ENCODE measurements around the gene CTXND1.

Gene CTXND1

DNA sequence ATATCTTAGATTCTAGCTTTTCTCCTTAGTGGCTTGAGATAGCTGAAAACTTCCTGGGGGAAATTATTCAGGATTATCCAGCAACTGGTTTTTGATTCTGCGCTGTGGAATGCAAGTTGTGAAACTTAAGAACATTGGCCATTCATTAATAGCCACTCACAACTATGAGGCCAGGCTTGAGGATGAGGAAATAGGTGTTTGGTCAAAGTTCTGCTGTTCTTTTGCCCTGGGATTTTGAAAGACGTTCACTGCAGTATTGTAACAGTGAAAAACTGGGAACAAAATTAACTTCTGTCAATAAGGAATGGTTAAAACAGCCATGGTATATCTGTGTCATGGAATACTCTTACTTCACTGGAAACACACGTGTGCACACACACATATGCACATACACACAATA is 44.1 kb downstream of the CTXND1 start:
- Mint-ChIP-seq H3K36me3 (ENCODE audit: low read depth) (no peaks in the 10 kb centered on the region), H3K27ac (no peak overlapping the region), H3K4me1 (ENCODE audit: low read depth) (no peaks in the 10 kb centered on the region), H3K9me3 (no peaks in the 10 kb centered on the region), H3K4me3 (no peak overlapping the region), H3K27me3 (peaks cover 30% of the 10 kb centered on the region)

DNA sequence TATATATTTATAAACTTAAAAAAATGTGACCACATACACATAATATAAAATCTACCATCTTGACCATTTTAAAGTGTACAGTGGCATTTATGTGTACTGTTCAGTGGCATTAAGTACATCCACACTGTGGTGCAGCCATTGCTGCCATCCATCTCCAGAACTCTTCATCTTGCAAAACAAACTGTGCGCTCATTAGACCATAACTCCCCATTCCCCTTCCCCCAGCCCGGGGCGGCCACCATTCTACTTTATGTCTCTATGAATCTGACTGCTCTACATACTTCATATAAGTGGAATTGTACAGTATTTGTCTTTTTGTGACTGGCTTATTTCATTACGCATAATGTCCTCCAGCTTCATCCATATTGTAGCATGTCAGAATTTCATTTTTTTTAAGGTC is 47.8 kb downstream of the CTXND1 start:
- Mint-ChIP-seq H3K4me1 (ENCODE audit: low read depth) (no peaks in the 10 kb centered on the region), H3K27ac (no peak overlapping the region), H3K9me3 (no peaks in the 10 kb centered on the region), H3K36me3 (ENCODE audit: low read depth) (no peaks in the 10 kb centered on the region), H3K27me3 (peaks cover 26% of the 10 kb centered on the region), H3K4me3 (no peak overlapping the region)

DNA sequence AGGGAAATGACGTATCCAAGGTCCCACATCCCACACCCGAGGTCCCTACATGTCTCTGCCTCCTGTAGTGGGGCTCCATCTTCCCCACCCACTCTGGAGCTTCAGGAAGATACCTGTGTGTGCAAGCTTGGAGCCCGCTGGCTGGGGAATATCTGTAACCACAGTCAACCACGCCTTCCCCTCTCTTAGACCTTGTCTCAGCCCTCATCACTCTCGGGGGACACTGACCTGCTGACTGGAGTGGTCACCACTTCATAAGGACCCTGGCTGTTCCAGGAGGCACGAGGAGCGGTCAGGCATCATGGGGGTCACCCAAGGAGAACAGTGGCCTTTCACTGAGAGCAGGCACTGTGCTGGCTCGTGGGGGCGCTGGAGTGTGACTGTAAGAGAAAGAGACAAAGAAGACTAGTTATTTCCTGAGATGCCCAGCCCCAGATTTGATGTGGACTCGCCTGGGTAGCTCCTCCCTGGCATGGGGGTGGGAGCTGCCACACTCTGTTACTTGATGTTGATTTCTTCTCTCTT is 48.6 kb downstream of the CTXND1 start:
- H3K36me3 Mint-ChIP-seq (ENCODE audit: low read depth) = no peaks in the 10 kb centered on the region
- no peak overlapping the region for H3K4me3 Mint-ChIP-seq
- no peaks in the 10 kb centered on the region for H3K4me1 Mint-ChIP-seq (ENCODE audit: low read depth)
- no peaks in the 10 kb centered on the region for H3K9me3 Mint-ChIP-seq
- H3K27me3 Mint-ChIP-seq = peaks cover 26% of the 10 kb centered on the region
- H3K27ac Mint-ChIP-seq = no peak overlapping the region

DNA sequence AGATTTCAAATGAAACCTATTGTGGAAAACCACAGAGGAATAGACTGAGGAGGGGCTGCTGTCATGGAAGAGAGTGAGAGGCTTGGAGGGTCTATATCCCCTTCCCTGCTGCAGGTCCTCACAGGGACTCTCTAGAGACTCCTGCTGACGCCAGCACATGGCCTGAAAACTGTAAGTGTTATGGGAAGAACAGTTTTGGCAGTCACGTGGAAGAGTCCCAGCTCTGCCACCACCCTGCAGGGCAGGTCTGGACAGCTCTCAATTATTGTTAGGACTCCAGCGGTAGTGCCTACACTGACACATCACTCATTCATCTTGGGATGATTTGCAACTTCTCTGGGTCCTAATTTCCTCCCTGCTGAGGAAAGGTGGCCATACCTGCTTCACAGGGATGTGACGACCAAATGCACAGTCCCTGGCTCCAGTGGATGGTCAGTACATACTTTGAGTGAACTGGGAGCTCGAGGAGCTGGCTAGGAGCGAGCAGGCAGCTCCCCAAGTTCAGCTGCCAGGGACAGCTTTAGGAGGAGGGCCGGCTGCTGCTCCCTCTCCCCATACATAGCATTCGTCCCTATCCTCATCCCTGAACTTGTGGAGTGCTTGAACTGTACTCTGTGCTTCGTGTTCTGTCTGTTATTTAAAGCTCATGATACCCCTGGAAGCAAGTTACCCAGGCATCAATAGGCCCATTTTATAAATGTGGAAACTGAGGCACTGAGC is 49.2 kb downstream of the CTXND1 start:
- H3K9me3 Mint-ChIP-seq = no peaks in the 10 kb centered on the region
- no peaks in the 10 kb centered on the region for H3K36me3 Mint-ChIP-seq (ENCODE audit: low read depth)
- peaks cover 23% of the 10 kb centered on the region for H3K27me3 Mint-ChIP-seq
- no peaks in the 10 kb centered on the region for H3K4me1 Mint-ChIP-seq (ENCODE audit: low read depth)
- no peak overlapping the region for H3K4me3 Mint-ChIP-seq
- no peak overlapping the region for H3K27ac Mint-ChIP-seq

DNA sequence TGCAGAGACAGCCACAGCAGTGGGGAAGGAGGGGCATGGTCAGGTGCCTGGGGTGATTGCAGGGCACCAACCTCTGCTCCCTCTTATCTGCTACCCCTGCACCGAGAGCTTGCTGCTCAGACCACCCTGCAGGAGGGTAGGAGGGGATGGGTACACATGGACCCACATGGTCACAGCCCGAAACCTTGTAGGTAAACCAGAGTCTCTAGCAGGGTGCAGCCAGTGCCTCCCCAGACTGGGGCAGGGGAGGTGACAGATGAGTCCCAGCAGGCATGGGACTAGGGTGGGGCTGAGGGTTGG is 50.0 kb downstream of the CTXND1 start:
- Mint-ChIP-seq H3K4me3 (no peak overlapping the region), H3K27me3 (peaks cover 15% of the 10 kb centered on the region), H3K36me3 (ENCODE audit: low read depth) (no peaks in the 10 kb centered on the region), H3K9me3 (no peaks in the 10 kb centered on the region), H3K27ac (no peak overlapping the region), H3K4me1 (ENCODE audit: low read depth) (no peaks in the 10 kb centered on the region)

DNA sequence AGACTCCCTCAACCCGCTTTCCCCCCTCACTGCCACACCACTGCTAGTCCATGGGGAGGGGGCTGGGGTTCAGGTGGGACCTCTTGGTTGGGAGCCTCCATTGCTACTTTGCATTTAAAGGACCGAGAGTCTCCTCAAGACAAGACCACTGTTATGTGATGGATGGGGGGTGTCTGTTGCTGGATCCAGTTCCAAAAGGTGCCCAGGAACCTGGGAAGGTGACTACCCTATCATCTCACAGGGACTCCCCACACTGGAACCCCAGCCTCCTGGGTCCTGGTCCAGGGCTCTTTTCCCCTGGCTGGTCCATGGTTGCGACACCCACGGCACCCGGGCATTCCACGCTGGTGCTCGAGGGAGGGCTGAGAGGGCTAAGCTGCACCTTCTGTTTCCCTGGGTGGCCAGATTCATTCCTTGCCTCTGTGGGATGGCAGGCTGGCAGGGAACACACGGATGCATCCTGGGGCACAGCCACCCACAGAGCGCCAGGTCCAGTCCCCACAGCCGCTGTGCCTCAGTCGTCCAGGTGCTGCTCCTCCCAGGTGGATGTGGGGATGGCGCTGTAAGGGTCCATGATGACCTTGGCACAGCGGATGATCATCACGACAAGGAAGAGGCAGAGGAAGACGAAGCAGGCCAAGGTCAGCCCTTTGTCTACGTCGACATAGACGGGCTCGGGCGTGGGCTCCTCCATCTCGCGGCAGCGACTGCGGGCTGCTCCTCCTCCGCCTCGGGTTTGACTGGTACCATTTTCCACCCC is 50.6 kb downstream of the CTXND1 start:
- no peaks in the 10 kb centered on the region for H3K36me3 Mint-ChIP-seq (ENCODE audit: low read depth)
- no peak overlapping the region for H3K4me3 Mint-ChIP-seq
- H3K27me3 Mint-ChIP-seq = peaks cover 10% of the 10 kb centered on the region
- H3K27ac Mint-ChIP-seq = no peak overlapping the region
- H3K4me1 Mint-ChIP-seq (ENCODE audit: low read depth) = no peaks in the 10 kb centered on the region
- H3K9me3 Mint-ChIP-seq = no peaks in the 10 kb centered on the region

DNA sequence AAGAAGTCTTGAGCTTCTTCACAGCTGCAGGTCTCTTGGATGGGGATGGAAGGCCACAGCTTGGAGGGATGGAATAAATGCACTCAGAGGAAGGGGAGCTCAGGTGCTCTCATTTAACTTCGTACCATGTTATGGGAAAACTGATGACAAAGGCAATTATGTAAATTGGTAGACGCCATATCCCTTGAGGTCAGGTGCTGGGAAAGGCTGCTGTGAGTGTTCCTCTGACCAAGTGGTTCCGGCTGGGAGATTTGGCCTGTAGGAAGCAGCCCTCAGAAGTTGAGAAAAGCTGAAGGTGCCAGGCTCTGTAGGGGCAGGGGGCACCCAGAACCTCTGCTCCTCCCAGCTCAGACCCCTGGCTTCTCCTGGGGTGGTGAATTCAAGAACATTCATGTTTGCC is 52.1 kb downstream of the CTXND1 start:
- no peaks in the 10 kb centered on the region for H3K36me3 Mint-ChIP-seq (ENCODE audit: low read depth)
- H3K27me3 Mint-ChIP-seq = peaks cover 3% of the 10 kb centered on the region
- H3K9me3 Mint-ChIP-seq = no peaks in the 10 kb centered on the region
- H3K4me3 Mint-ChIP-seq = no peak overlapping the region
- no peak overlapping the region for H3K27ac Mint-ChIP-seq
- no peaks in the 10 kb centered on the region for H3K4me1 Mint-ChIP-seq (ENCODE audit: low read depth)

DNA sequence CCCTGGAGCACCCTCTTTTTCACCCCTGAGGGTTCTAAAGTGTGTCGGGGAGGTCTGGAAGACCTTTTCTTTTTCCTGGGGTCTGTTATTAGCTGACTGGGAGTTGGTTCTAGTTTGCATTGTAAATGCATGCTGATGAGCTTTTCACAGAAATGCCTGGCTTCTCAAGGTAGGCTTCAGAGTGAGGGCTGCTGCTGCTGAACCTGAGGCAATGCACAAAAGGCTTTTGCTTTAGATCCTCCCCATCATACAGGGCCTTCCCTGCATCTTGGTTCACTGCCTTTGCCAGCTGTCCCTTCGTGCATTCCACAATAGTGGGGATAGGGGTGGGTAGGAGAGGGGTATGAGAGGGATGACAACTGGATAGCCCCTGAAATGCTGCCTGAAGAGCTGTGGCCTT is 52.6 kb downstream of the CTXND1 start:
- Mint-ChIP-seq H3K4me3 (no peak overlapping the region), H3K27me3 (peaks cover 3% of the 10 kb centered on the region), H3K27ac (no peak overlapping the region)

DNA sequence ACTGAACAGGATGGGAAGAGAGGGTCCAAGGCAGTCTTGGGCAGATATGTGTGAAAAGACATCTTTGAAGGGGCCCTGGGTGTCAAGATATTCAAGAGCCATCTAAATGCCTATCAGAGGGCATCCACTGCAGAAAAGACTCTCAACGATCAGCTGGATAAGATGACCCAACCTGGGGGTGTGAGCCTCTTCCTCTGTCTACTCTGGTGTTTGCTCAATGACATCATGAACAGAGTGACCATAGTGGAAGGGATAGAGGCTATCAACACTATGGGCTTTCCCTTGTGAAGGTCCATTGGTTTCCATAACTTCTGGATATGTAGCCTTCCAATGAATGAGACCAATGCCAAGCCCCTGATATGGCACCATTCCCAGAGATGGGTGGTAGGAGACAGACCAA is 57.1 kb downstream of the CTXND1 start:
- Mint-ChIP-seq H3K4me1 (ENCODE audit: low read depth) (no peaks in the 10 kb centered on the region), H3K36me3 (ENCODE audit: low read depth) (no peaks in the 10 kb centered on the region), H3K9me3 (no peaks in the 10 kb centered on the region)

More for the DNA sequence above, 52.6 kb downstream of the CTXND1 start:
- Mint-ChIP-seq H3K36me3 (ENCODE audit: low read depth) (no peaks in the 10 kb centered on the region), H3K9me3 (no peaks in the 10 kb centered on the region), H3K4me1 (ENCODE audit: low read depth) (no peaks in the 10 kb centered on the region)

DNA sequence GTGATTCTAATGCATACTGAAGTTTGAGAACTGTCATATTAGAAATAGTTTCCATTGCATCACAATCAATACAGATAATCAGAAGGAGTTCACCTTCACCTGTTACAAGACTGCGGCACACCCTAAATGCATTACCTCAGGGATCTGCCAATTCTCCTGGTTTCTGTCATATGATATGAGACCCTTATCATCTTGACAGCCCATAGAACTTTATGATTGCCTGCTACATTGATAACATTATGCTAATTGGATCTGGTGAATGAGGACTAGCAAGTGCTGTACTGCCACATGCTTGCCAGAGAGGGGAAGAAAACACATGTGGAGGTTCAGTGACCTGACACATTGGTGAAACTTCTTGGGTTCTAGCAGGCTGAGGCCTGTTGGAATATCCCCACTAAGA is 57.8 kb downstream of the CTXND1 start:
- no peaks in the 10 kb centered on the region for H3K27me3 Mint-ChIP-seq
- H3K4me3 Mint-ChIP-seq = no peak overlapping the region
- H3K27ac Mint-ChIP-seq = no peak overlapping the region
- H3K36me3 Mint-ChIP-seq (ENCODE audit: low read depth) = no peaks in the 10 kb centered on the region
- H3K4me1 Mint-ChIP-seq (ENCODE audit: low read depth) = no peaks in the 10 kb centered on the region
- no peaks in the 10 kb centered on the region for H3K9me3 Mint-ChIP-seq

More for the DNA sequence above, 57.1 kb downstream of the CTXND1 start:
- Mint-ChIP-seq H3K27ac (no peak overlapping the region), H3K4me3 (no peak overlapping the region), H3K27me3 (no peaks in the 10 kb centered on the region)

DNA sequence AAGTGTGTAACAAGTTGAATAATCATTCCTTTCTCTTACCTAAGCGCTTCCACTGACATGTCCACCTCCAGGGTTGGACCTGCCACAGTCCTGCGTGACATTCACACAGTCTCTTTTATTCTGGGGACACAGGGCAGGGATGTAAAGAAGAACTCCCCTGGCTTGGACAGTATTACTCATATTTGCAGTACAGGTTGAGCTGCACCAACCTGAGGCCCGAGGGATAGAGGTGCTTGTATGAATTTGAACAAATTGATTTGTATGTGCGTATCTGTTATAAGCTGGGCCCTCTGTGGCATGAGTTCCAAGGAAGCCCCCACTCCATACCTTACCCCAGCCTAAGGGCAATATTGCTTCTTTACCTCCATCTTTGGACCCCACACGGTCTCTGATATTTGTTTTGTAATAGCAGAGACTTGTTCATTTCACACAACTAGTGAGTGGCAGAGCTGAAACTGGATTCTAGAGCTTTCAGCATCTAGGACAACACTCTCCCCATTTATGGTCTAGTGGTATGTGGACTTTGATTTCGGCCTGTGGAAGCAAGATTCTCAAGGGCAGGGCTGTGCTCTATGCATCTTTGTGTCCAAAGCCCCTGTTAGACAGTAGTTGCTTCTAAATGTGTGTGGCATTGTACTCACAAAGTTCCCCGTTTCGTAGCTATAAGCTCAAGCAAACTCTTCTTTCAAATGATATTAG is 60.0 kb downstream of the CTXND1 start:
- H3K9me3 Mint-ChIP-seq = no peaks in the 10 kb centered on the region
- no peak overlapping the region for H3K27ac Mint-ChIP-seq
- no peaks in the 10 kb centered on the region for H3K4me1 Mint-ChIP-seq (ENCODE audit: low read depth)

DNA sequence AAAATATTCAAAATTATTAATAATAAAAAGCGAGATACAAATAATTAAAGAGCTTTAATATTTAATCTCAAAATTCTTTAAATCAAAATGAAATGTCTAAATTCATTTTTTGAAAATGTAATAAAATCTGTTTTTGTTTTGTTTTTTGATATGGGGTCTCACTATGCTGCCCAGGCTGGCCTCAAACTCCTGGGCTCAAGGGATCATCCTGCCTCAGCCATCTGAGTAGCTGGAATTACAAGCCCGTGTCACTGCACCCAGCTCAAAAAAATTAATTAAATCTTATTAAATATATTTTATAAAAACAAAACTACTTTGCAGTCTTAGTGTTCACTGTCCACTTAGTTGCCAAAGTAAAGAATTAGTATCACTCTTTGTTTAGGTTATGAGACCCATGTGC is 60.8 kb downstream of the CTXND1 start:
- Mint-ChIP-seq H3K4me3 (no peak overlapping the region), H3K4me1 (ENCODE audit: low read depth) (no peaks in the 10 kb centered on the region), H3K36me3 (ENCODE audit: low read depth) (peaks cover 20% of the 10 kb centered on the region), H3K27me3 (no peaks in the 10 kb centered on the region), H3K9me3 (no peaks in the 10 kb centered on the region), H3K27ac (no peak overlapping the region)

More for the DNA sequence above, 60.0 kb downstream of the CTXND1 start:
- no peak overlapping the region for H3K4me3 Mint-ChIP-seq
- no peaks in the 10 kb centered on the region for H3K27me3 Mint-ChIP-seq
- H3K36me3 Mint-ChIP-seq (ENCODE audit: low read depth) = peaks cover 14% of the 10 kb centered on the region

DNA sequence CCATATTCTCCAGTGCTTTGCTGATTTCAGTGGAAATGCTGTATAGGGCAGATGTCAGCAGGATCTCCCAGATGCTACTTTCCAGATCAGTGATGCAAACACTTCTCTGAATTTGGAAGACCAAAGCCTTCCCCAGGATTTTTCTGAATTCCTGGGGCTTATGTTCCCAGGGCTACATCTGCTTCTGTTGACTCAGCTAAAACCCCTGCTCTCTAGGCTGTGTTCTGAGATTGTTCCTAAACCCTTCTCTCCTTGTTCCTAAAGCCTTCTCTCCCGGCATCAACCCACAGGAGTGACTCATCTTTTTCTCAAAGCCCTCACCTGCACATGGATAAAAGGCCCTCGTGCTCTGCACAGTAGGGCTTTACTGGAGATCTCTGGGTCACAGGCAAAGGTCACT is 63.8 kb downstream of the CTXND1 start:
- Mint-ChIP-seq H3K4me1 (ENCODE audit: low read depth) (no peaks in the 10 kb centered on the region), H3K27ac (no peak overlapping the region), H3K27me3 (no peaks in the 10 kb centered on the region), H3K4me3 (no peak overlapping the region), H3K9me3 (no peaks in the 10 kb centered on the region), H3K36me3 (ENCODE audit: low read depth) (peaks cover 33% of the 10 kb centered on the region)

DNA sequence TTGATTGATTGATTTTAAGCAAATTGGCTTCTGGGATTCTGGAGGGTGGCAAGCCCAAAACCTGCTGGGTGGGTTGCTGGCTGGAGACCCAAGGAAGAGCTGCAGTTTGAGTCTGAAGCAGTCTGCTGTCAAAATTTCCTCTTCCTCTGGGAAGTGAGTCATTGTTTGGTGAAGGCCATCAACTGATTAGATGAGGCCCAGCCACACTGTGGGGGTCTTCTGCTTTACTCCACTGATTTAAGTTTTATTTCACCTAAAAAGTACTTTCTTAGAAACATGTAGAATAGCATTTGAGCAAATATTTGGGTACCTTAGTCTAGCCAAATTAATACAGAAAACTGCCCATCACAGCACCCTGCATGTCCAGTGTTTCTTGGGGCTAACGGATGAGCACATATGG is 65.4 kb downstream of the CTXND1 start:
- no peak overlapping the region for H3K27ac Mint-ChIP-seq
- H3K36me3 Mint-ChIP-seq (ENCODE audit: low read depth) = peaks cover 39% of the 10 kb centered on the region
- no peaks in the 10 kb centered on the region for H3K9me3 Mint-ChIP-seq
- no peaks in the 10 kb centered on the region for H3K4me1 Mint-ChIP-seq (ENCODE audit: low read depth)
- no peaks in the 10 kb centered on the region for H3K27me3 Mint-ChIP-seq
- no peak overlapping the region for H3K4me3 Mint-ChIP-seq

DNA sequence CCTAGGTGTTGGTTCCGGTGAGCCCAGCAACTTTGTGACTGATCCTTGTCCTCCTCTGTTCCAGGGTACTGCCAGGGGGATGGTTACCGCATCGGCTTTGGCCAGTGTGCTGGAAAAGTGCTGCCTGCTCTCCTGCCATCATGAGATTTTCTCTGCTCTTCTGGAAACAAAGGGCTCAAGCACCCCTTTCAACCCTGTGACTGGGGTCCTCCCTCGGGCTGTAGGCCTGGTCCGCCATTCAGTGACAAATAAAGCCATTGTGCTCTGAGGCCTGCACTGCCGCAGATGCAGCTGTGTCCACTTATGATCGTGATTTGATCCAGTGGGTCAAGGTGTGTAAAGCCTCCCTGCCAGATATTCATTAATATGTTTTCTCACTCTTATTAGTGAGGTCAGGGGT is 65.9 kb downstream of the CTXND1 start:
- H3K4me1 Mint-ChIP-seq (ENCODE audit: low read depth) = no peaks in the 10 kb centered on the region
- no peak overlapping the region for H3K27ac Mint-ChIP-seq
- peaks cover 41% of the 10 kb centered on the region for H3K36me3 Mint-ChIP-seq (ENCODE audit: low read depth)
- no peaks in the 10 kb centered on the region for H3K9me3 Mint-ChIP-seq
- H3K4me3 Mint-ChIP-seq = no peak overlapping the region
- no peaks in the 10 kb centered on the region for H3K27me3 Mint-ChIP-seq
